Transverse colon (tissue), 4 donors: ENCODE data around the gene RRP7A. TPM values are rescaled to one million over a fixed set of nuclear protein-coding genes. Genes with fewer than 3 reads are reported as not detected.

Experiments
- DNase-seq: peaks from one replicate; pipeline ENCODE4 v3.0.0-alpha.2; 2019
- H3K27ac ChIP-seq, 4 donors: fragments of 200-600 bp; sonication (generic); 2 replicates each; pipeline ENCODE4 v1.5.1; 2016 to 2018; ENCODE audit warnings: inconsistent platforms in 4 of 4
- H3K27me3 ChIP-seq: fragments of 200-600 bp; sonication (generic); 2 replicates; pipeline ENCODE4 v1.5.1; 2017; ENCODE audit warnings: inconsistent platforms
- H3K36me3 ChIP-seq, 4 donors: fragments of 200-600 bp; sonication (generic); 2 replicates each; pipeline ENCODE4 v1.5.1; 2017 to 2019; ENCODE audit warnings: inconsistent platforms in 4 of 4
- H3K4me1 ChIP-seq, 4 donors: fragments of 200-600 bp; sonication (generic); 2 replicates each; pipeline ENCODE4 v1.5.1; 2017 to 2020; ENCODE audit warnings: inconsistent platforms in 4 of 4
- H3K4me3 ChIP-seq, 4 donors: fragments of 200-600 bp; sonication (generic); 1 replicate in 1 of 4; 2 replicates in 3 of 4; pipeline versions ENCODE4 v1.5.1 to v1.6.1; 2017 to 2019; ENCODE audit warnings: inconsistent platforms in 4 of 4
- H3K9me3 ChIP-seq, 2 donors: fragments of 200-600 bp; sonication (generic); 2 replicates each; pipeline ENCODE4 v1.5.1; 2017 to 2019; ENCODE audit warnings: inconsistent platforms in 2 of 2
- CTCF ChIP-seq, 5 experiments: fragments of 200-600 bp in 3 of 5; fragments of 450-650 bp in 2 of 5; sonication (generic) in 3 of 5; IDR thresholded peaks; 1 replicate in 2 of 5; 2 replicates in 3 of 5; pipeline ENCODE4 v1.5.1; 2016 to 2017; ENCODE audit warnings: antibody characterized with exemption in 5 of 5, inconsistent platforms in 3 of 5, mild to moderate bottlenecking in 2 of 5, moderate library complexity in 1 of 5
- EP300 ChIP-seq: sonication (generic); formaldehyde crosslinking; IDR thresholded peaks from one replicate; pipeline ENCODE4 v1.6.1; 2017; ENCODE audit warnings: antibody characterized with exemption, low read depth
- POLR2A ChIP-seq: fragments of 450-650 bp; IDR thresholded peaks from one replicate; pipeline ENCODE4 v1.6.1; 2016; ENCODE audit warnings: antibody characterized with exemption, mild to moderate bottlenecking, moderate library complexity
- POLR2AphosphoS5 ChIP-seq, 3 donors: sonication (generic); formaldehyde crosslinking; IDR thresholded peaks; one replicate each; pipeline ENCODE4 v1.6.1; 2016; ENCODE audit warnings: antibody characterized with exemption in 3 of 3
- WGBS, 2 donors: methylation state at CpG; one replicate each; pipeline ENCODE4 v1.1.5; 2018; ENCODE audit warnings: low coverage in 1 of 2; 5-methylcytosine and 5-hydroxymethylcytosine counted together
- in situ Hi-C, 4 donors: fragments of 200-750 bp; cut with MboI; loops; one replicate each; pipeline versions ENCODE4 v1.15.0 to v1.15.1; 2017; ENCODE audit warnings: low sequenced_read_pairs in 3 of 4, low pct_ligation_motif_present in 1 of 4, low pct_unique_long_range_greater_than_20kb in 1 of 4
- intact Hi-C: fragments of 100-400 bp; cut with DNase I; formaldehyde crosslinking; loops from one replicate; pipeline ENCODE4 v1.15.1; 2023; ENCODE audit warnings: low total_unique reads
- total RNA-seq, 4 donors: library from RNA; depleted of rRNA; stranded (reverse); fragments of >200 nt; gene quantifications; one replicate each; pipeline ENCODE4 v1.1.0, GENCODE V29; 2016

RRP7A gene
- total RNA-seq, 4 donors from 2014 or later = 13.1 to 27.0 (median 17.2) TPM

- Histone ChIP-seq H3K9me3 (no peaks in the 10 kb centered on the region), H3K27me3 (no peaks in the 10 kb centered on the region), H3K4me3 (no peak overlapping the region), H3K4me1 (peaks cover 0 to 10% (median 4%) of the 10 kb centered on the region in 4 donors), H3K36me3 (no peaks in the 10 kb centered on the region), H3K27ac (no peak overlapping the region)
- in situ Hi-C loops (no loop called here), intact Hi-C loops (no loop called here)
- 67 to 83% methylated on average over 1 to 2 of the region's 2 CpGs for WGBS, 2 donors
- DNase-seq = no peak
- TF ChIP-seq POLR2A = no peak
- TF ChIP-seq EP300 = no peak
- no peak for TF ChIP-seq POLR2AphosphoS5 (IDR thresholded peaks at IDR 0.05)
- no peak for TF ChIP-seq CTCF (IDR thresholded peaks at IDR 0.05)
Observed at GRCh38 chr22:42562684-42563083, 43.1 kb upstream of the RRP7A start.

- TF ChIP-seq POLR2AphosphoS5 (IDR thresholded peaks at IDR 0.05) = no peak
- no peak for TF ChIP-seq EP300
- no peak for TF ChIP-seq POLR2A
- no peak for TF ChIP-seq CTCF (IDR thresholded peaks at IDR 0.05)
- Histone ChIP-seq H3K27ac (no peak overlapping the region), H3K27me3 (no peaks in the 10 kb centered on the region), H3K4me1 (peaks cover 0 to 10% (median 4%) of the 10 kb centered on the region in 4 donors), H3K9me3 (no peaks in the 10 kb centered on the region), H3K36me3 (no peaks in the 10 kb centered on the region), H3K4me3 (no peak overlapping the region)
- in situ Hi-C loops = no loop called here
- WGBS, 2 donors = 20 to 38% methylated on average over 1 to 8 of the region's 8 CpGs
- no peak for DNase-seq
- intact Hi-C loops = no loop called here
Observed at GRCh38 chr22:42562279-42562678, 42.7 kb upstream of the RRP7A start.

- TF ChIP-seq CTCF (IDR thresholded peaks at IDR 0.05) = no peak
- no peak for TF ChIP-seq POLR2AphosphoS5 (IDR thresholded peaks at IDR 0.05)
- no peak for TF ChIP-seq POLR2A
- 64% methylated on average over 5 of the region's 5 CpGs; no CpG with 5 or more reads in 1 of the 2 donors for WGBS, 2 donors
- Histone ChIP-seq H3K4me1 (peaks cover 0 to 10% (median 4%) of the 10 kb centered on the region in 4 donors), H3K4me3 (no peak overlapping the region), H3K9me3 (no peaks in the 10 kb centered on the region), H3K27me3 (no peaks in the 10 kb centered on the region), H3K27ac (no peak overlapping the region), H3K36me3 (no peaks in the 10 kb centered on the region)
- intact Hi-C loops (no loop called here), in situ Hi-C loops (no loop called here)
- no peak for DNase-seq
Observed at GRCh38 chr22:42561856-42562255, 42.3 kb upstream of the RRP7A start.

- Histone ChIP-seq H3K27ac (no peak overlapping the region), H3K36me3 (no peaks in the 10 kb centered on the region), H3K9me3 (no peaks in the 10 kb centered on the region), H3K4me1 (peaks cover 0 to 10% (median 4%) of the 10 kb centered on the region in 4 donors), H3K4me3 (no peak overlapping the region), H3K27me3 (no peaks in the 10 kb centered on the region)
- WGBS, 2 donors = 76 to 92% methylated on average over 2 to 7 of the region's 7 CpGs
- in situ Hi-C loops = no loop called here
- DNase-seq = no peak
- TF ChIP-seq CTCF (IDR thresholded peaks at IDR 0.05) (peak; percentile 19 to 34 (median 31)), POLR2AphosphoS5 (IDR thresholded peaks at IDR 0.05) (no peak)
- intact Hi-C loops = no loop called here
Observed at GRCh38 chr22:42560781-42561180, 41.2 kb upstream of the RRP7A start.
